GM21737 (cell line): ENCODE measurements around the gene CACNA2D3.
"Not testable (repeated sequence)": the region's sequence is repeated elsewhere in the genome, so short reads cannot be mapped to it uniquely, and the experiment has no call there.

Experiments
- ATAC-seq: cut with Tn5 transposase; IDR thresholded peaks from one replicate; pipeline ENCODE4 v1.9.1; 2021; ENCODE audit warnings: mild to moderate bottlenecking, moderate library complexity; ENCODE audit not compliant: unreplicated experiment

The CACNA2D3 gene

GRCh38 chr3:54433846-54434245, 311.5 kb downstream of the CACNA2D3 start:
- no peak for ATAC-seq

- ATAC-seq: no peak
Measured at GRCh38 chr3:54434756-54435155, 312.4 kb downstream of the CACNA2D3 start.

GRCh38 chr3:54437271-54437670, 314.9 kb downstream of the CACNA2D3 start:
- no peak for ATAC-seq

- no peak for ATAC-seq
Measured at GRCh38 chr3:54443561-54444161, 321.3 kb downstream of the CACNA2D3 start.

- ATAC-seq: no peak
Measured at GRCh38 chr3:54445630-54446029, 323.3 kb downstream of the CACNA2D3 start.

- no peak for ATAC-seq
Measured at GRCh38 chr3:54447427-54447826, 325.1 kb downstream of the CACNA2D3 start.

- ATAC-seq: no peak
Measured at GRCh38 chr3:54454806-54455205, 332.5 kb downstream of the CACNA2D3 start.

- no peak for ATAC-seq
Measured at GRCh38 chr3:54458357-54458756, 336.0 kb downstream of the CACNA2D3 start.

GRCh38 chr3:54464554-54464953, 342.2 kb downstream of the CACNA2D3 start:
- not testable (repeated sequence) for ATAC-seq

GRCh38 chr3:54476891-54477290, 354.5 kb downstream of the CACNA2D3 start:
- no peak for ATAC-seq

GRCh38 chr3:54481606-54482365, 359.4 kb downstream of the CACNA2D3 start:
- no peak for ATAC-seq

GRCh38 chr3:54484334-54484733, 362.0 kb downstream of the CACNA2D3 start:
- ATAC-seq: no peak

GRCh38 chr3:54486317-54486716, 364.0 kb downstream of the CACNA2D3 start:
- no peak for ATAC-seq

GRCh38 chr3:54488297-54488696, 365.9 kb downstream of the CACNA2D3 start:
- no peak for ATAC-seq

- no peak for ATAC-seq
Measured at GRCh38 chr3:54494209-54494608, 371.9 kb downstream of the CACNA2D3 start.

GRCh38 chr3:54506603-54507002, 384.3 kb downstream of the CACNA2D3 start:
- ATAC-seq: no peak

- ATAC-seq: no peak
Measured at GRCh38 chr3:54507876-54508460, 385.6 kb downstream of the CACNA2D3 start.

GRCh38 chr3:54510506-54510905, 388.2 kb downstream of the CACNA2D3 start:
- no peak for ATAC-seq

- no peak for ATAC-seq
Measured at GRCh38 chr3:54511766-54512365, 389.5 kb downstream of the CACNA2D3 start.

GRCh38 chr3:54514006-54514405, 391.7 kb downstream of the CACNA2D3 start:
- ATAC-seq: no peak

GRCh38 chr3:54514416-54514815, 392.1 kb downstream of the CACNA2D3 start:
- no peak for ATAC-seq
